HepG2 (cell line): Measurements from ENCODE around the gene TEX14. TPM values are rescaled to one million over a fixed set of nuclear protein-coding genes. Genes with fewer than 3 reads are reported as not detected.

ENCODE experiments used
- ARHGAP35 ChIP-seq: sonication (generic); formaldehyde crosslinking; IDR thresholded peaks from 2 replicates; pipeline ENCODE4 v1.9.0; 2022; ENCODE audit warnings: mild to moderate bottlenecking, inconsistent platforms, moderate library complexity, missing genetic modification reagents, borderline replicate concordance
- ARNT ChIP-seq: fragments of 450-650 bp; IDR thresholded peaks from 2 replicates; pipeline ENCODE4 v1.6.1; 2017
- HNRNPUL1 ChIP-seq: fragments of 200-400 bp; formaldehyde crosslinking; IDR thresholded peaks from 2 replicates; pipeline ENCODE4 v1.6.1; 2017; ENCODE audit warnings: low read depth, mild to moderate bottlenecking, low read length, moderate library complexity
- NFAT5 ChIP-seq: sonication (generic); formaldehyde crosslinking; IDR thresholded peaks from 2 replicates; pipeline ENCODE4 v1.4.0; 2020; ENCODE audit warnings: missing genetic modification reagents
- PHF5A ChIP-seq: IDR thresholded peaks from one replicate; pipeline ENCODE4 v1.6.1; 2018; ENCODE audit warnings: low read depth, missing genetic modification reagents; ENCODE audit not compliant: unreplicated experiment
- PRDM10 ChIP-seq: sonication (generic); formaldehyde crosslinking; IDR thresholded peaks from 2 replicates; pipeline ENCODE4 v1.4.0; 2020; ENCODE audit warnings: low read depth, missing genetic modification reagents
- PTBP1 ChIP-seq: fragments of 200-400 bp; formaldehyde crosslinking; IDR thresholded peaks from 2 replicates; pipeline ENCODE4 v1.6.1; 2018; ENCODE audit warnings: low read length, low read depth; ENCODE audit not compliant: poor library complexity, severe bottlenecking
- RBAK ChIP-seq: sonication (generic); formaldehyde crosslinking; IDR thresholded peaks from 2 replicates; pipeline ENCODE4 v1.5.1; 2020; ENCODE audit warnings: mild to moderate bottlenecking, missing genetic modification reagents
- RFX1 ChIP-seq: fragments of 450-650 bp; IDR thresholded peaks from 2 replicates; pipeline ENCODE4 v1.6.1; 2017
- RXRB ChIP-seq: IDR thresholded peaks from 2 replicates; pipeline ENCODE4 v1.6.1; 2016; ENCODE audit warnings: borderline replicate concordance, missing genetic modification reagents, missing compliant biosample characterization
- SP1 ChIP-seq, 2 experiments: fragments of 450-650 bp in 1 of 2; sonication (generic) in 1 of 2; formaldehyde crosslinking in 1 of 2; IDR thresholded peaks; 2 replicates each; pipeline versions ENCODE4 v1.4.0 to v1.6.1; 2016 to 2020; ENCODE audit warnings: missing genetic modification reagents in 1 of 2
- USF2 ChIP-seq, 2 experiments: sonication (generic) in 1 of 2; formaldehyde crosslinking in 1 of 2; IDR thresholded peaks; 2 replicates each; pipeline versions ENCODE4 v1.5.1 to v1.6.1; 2011 to 2020; ENCODE audit warnings: borderline replicate concordance in 1 of 2, low read depth in 1 of 2, low read length in 1 of 2, mild to moderate bottlenecking in 1 of 2, missing genetic modification reagents in 1 of 2, moderate library complexity in 1 of 2
- ZFP37 ChIP-seq: sonication (generic); formaldehyde crosslinking; IDR thresholded peaks from 2 replicates; pipeline ENCODE4 v1.4.0; 2020; ENCODE audit warnings: missing genetic modification reagents, borderline replicate concordance
- polyA plus RNA-seq, 8 experiments: library from polyadenylated mRNA; depleted of rRNA in 3 of 8; stranded (reverse) in 7 of 8; unstranded in 1 of 8; fragments of >200 nt; fragmentation: Illumina TruSeq in 4 of 8; extraction: Trizol in 4 of 8; gene quantifications; 2 replicates each; pipeline versions ENCODE4 v1.2.1 to v1.2.3, GENCODE V29; 2011 to 2016; ENCODE audit warnings: low read depth in 4 of 8, missing spikeins in 1 of 8, mixed read lengths in 1 of 8; ENCODE audit not compliant: insufficient read depth in 1 of 8
- total RNA-seq, 5 experiments: library from RNA; depleted of rRNA; stranded (reverse); fragments of >200 nt; fragmentation: Illumina TruSeq; extraction: Trizol; gene quantifications; 2 replicates each; pipeline ENCODE4 v1.2.3, GENCODE V29; 2016; ENCODE audit warnings: low read depth in 1 of 5
- TF ChIP-seq, protein P1 (sequence below): IDR thresholded peaks from 2 replicates; pipeline ENCODE4 v1.6.1; 2016; ENCODE audit warnings: low read depth, borderline replicate concordance

Gene TEX14
- total and polyA plus RNA-seq, 2 of the 13 experiments (the other 11 are each of a cell fraction or from before 2014, with no cell fraction given): 0.04 to 0.07 TPM

GRCh38 chr17:58631523-58632323 is 60.1 kb downstream of the TEX14 start (continued):
- TF ChIP-seq USF2 (IDR thresholded peaks at IDR 0.05; ENCODE audit: low read depth, low read length): no peak
- TF ChIP-seq USF2 (CRISPR knock-in tag; IDR thresholded peaks at IDR 0.05; ENCODE audit: borderline replicate concordance): no peak
- no peak for TF ChIP-seq RFX1
- peak; percentile 88 for TF ChIP-seq RXRB (CRISPR knock-in tag)
- peak; percentile 81; the same call in 1 of the 2 replicates for TF ChIP-seq RBAK (CRISPR knock-in tag)
- no peak for TF ChIP-seq PTBP1
- TF ChIP-seq PRDM10 (CRISPR knock-in tag): peak; percentile 55; the same call in 1 of the 2 replicates
- TF ChIP-seq ARNT: no peak
- no peak for TF ChIP-seq NFAT5 (CRISPR knock-in tag)
- peak; percentile 95 for TF ChIP-seq PHF5A (CRISPR knock-in tag)
- TF ChIP-seq HNRNPUL1: no peak
- TF ChIP-seq ARHGAP35 (CRISPR knock-in tag): no peak; the same call in 1 of the 2 replicates
- no peak for TF ChIP-seq SP1 (IDR thresholded peaks at IDR 0.05)
- peak; percentile 83 for TF ChIP-seq SP1 (CRISPR knock-in tag; IDR thresholded peaks at IDR 0.05)
- peak; percentile 62; the same call in 1 of the 2 replicates for TF ChIP-seq ZFP37 (CRISPR knock-in tag)
- TF ChIP-seq, protein P1, sequence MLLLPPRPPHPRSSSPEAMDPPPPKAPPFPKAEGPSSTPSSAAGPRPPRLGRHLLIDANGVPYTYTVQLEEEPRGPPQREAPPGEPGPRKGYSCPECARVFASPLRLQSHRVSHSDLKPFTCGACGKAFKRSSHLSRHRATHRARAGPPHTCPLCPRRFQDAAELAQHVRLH: peak; percentile 93
